T-helper 2 cell treated with Interferon-gamma antibody and Interleukin-4, amounts not matched to agents 5 μg/mL and 100 μg/mL, for 36 hours (primary cell): Measurements from ENCODE around the gene EFHD1.
A peak's percentile ranks its signal among the peaks of the same experiment; 100 is the strongest.
"Not testable (repeated sequence)": the region's sequence is repeated elsewhere in the genome, so short reads cannot be mapped to it uniquely, and the experiment has no call there.

Experiments used
- DNase-seq: peaks from one replicate; pipeline ENCODE4 v3.0.0; 2021; ENCODE audit warnings: low spot score
- H3K27ac Mint-ChIP-seq: one replicate; pipeline ENCODE4 v1.8.0; 2021; ENCODE audit warnings: mild to moderate bottlenecking, mixed read lengths
- H3K27me3 Mint-ChIP-seq: one replicate; pipeline ENCODE4 v1.8.0; 2021; ENCODE audit warnings: low read depth, mixed read lengths
- H3K36me3 Mint-ChIP-seq: one replicate; pipeline ENCODE4 v1.8.0; 2021; ENCODE audit warnings: low read depth, mixed read lengths
- H3K4me1 Mint-ChIP-seq: one replicate; pipeline ENCODE4 v1.8.0; 2021; ENCODE audit warnings: low read depth, mixed read lengths
- H3K4me3 Mint-ChIP-seq: one replicate; pipeline ENCODE4 v1.8.0; 2022; ENCODE audit warnings: mild to moderate bottlenecking, moderate library complexity, mixed read lengths
- H3K9me3 Mint-ChIP-seq: one replicate; pipeline ENCODE4 v1.8.0; 2021; ENCODE audit warnings: mixed read lengths

Gene EFHD1

GRCh38 chr2:232680006-232680405, 46.6 kb downstream of the EFHD1 start:
- H3K27me3 Mint-ChIP-seq = peaks cover 25% of the 10 kb centered on the region
- H3K27ac Mint-ChIP-seq = no peak overlapping the region
- no peak overlapping the region for H3K4me3 Mint-ChIP-seq
- no peaks in the 10 kb centered on the region for H3K9me3 Mint-ChIP-seq
- DNase-seq = no peak
- no peaks in the 10 kb centered on the region for H3K36me3 Mint-ChIP-seq
- peaks cover 3% of the 10 kb centered on the region for H3K4me1 Mint-ChIP-seq

- Mint-ChIP-seq H3K4me3 (no peak overlapping the region), H3K27me3 (peaks cover 25% of the 10 kb centered on the region), H3K4me1 (no peaks in the 10 kb centered on the region), H3K9me3 (no peaks in the 10 kb centered on the region), H3K27ac (no peak overlapping the region), H3K36me3 (no peaks in the 10 kb centered on the region)
- DNase-seq = no peak
Observed at GRCh38 chr2:232681527-232681926, 48.1 kb downstream of the EFHD1 start.

GRCh38 chr2:232683368-232683767, 50.0 kb downstream of the EFHD1 start:
- Mint-ChIP-seq H3K4me1 (no peaks in the 10 kb centered on the region), H3K27ac (no peak overlapping the region), H3K36me3 (no peaks in the 10 kb centered on the region), H3K27me3 (peaks cover 25% of the 10 kb centered on the region), H3K4me3 (no peak overlapping the region), H3K9me3 (no peaks in the 10 kb centered on the region)
- no peak for DNase-seq

GRCh38 chr2:232685391-232685790, 52.0 kb downstream of the EFHD1 start:
- not testable (repeated sequence) for H3K9me3 Mint-ChIP-seq, DNase-seq, H3K4me1 Mint-ChIP-seq, H3K27ac Mint-ChIP-seq, H3K36me3 Mint-ChIP-seq, H3K4me3 Mint-ChIP-seq
- H3K27me3 Mint-ChIP-seq = peaks cover 12% of the 10 kb centered on the region

GRCh38 chr2:232687382-232688160, 54.2 kb downstream of the EFHD1 start:
- Mint-ChIP-seq H3K4me3 (no peak overlapping the region), H3K27ac (no peak overlapping the region), H3K9me3 (no peaks in the 10 kb centered on the region), H3K27me3 (peaks cover 3% of the 10 kb centered on the region), H3K4me1 (no peaks in the 10 kb centered on the region), H3K36me3 (no peaks in the 10 kb centered on the region)
- no peak for DNase-seq

GRCh38 chr2:232688201-232688600, 54.8 kb downstream of the EFHD1 start:
- H3K9me3 Mint-ChIP-seq = no peaks in the 10 kb centered on the region
- DNase-seq = no peak
- no peak overlapping the region for H3K27ac Mint-ChIP-seq
- H3K4me3 Mint-ChIP-seq = no peak overlapping the region
- no peaks in the 10 kb centered on the region for H3K36me3 Mint-ChIP-seq
- peaks cover 3% of the 10 kb centered on the region for H3K27me3 Mint-ChIP-seq
- H3K4me1 Mint-ChIP-seq = no peaks in the 10 kb centered on the region

GRCh38 chr2:232689152-232689910, 55.9 kb downstream of the EFHD1 start:
- DNase-seq = no peak
- no peaks in the 10 kb centered on the region for H3K27me3 Mint-ChIP-seq
- no peaks in the 10 kb centered on the region for H3K9me3 Mint-ChIP-seq
- H3K27ac Mint-ChIP-seq = no peak overlapping the region
- H3K36me3 Mint-ChIP-seq = no peaks in the 10 kb centered on the region
- H3K4me1 Mint-ChIP-seq = no peaks in the 10 kb centered on the region
- H3K4me3 Mint-ChIP-seq = no peak overlapping the region

- H3K4me1 Mint-ChIP-seq, H3K27ac Mint-ChIP-seq: not testable (repeated sequence)
Observed at GRCh38 chr2:232691117-232691516, 57.7 kb downstream of the EFHD1 start.

GRCh38 chr2:232693344-232693743, 59.9 kb downstream of the EFHD1 start:
- H3K4me3 Mint-ChIP-seq = no peak overlapping the region
- DNase-seq = no peak
- H3K9me3 Mint-ChIP-seq = no peaks in the 10 kb centered on the region
- H3K36me3 Mint-ChIP-seq = peaks cover 4% of the 10 kb centered on the region
- no peak overlapping the region for H3K27ac Mint-ChIP-seq
- H3K27me3 Mint-ChIP-seq = peaks cover 2% of the 10 kb centered on the region
- peaks cover 10% of the 10 kb centered on the region for H3K4me1 Mint-ChIP-seq

More at GRCh38 chr2:232691117-232691516, 57.7 kb downstream of the EFHD1 start:
- not testable (repeated sequence) for DNase-seq, H3K27me3 Mint-ChIP-seq, H3K9me3 Mint-ChIP-seq, H3K4me3 Mint-ChIP-seq, H3K36me3 Mint-ChIP-seq

- Mint-ChIP-seq H3K4me1 (peaks cover 34% of the 10 kb centered on the region), H3K27me3 (peaks cover 2% of the 10 kb centered on the region), H3K4me3 (peak overlapping the region; percentile 79), H3K9me3 (no peaks in the 10 kb centered on the region), H3K36me3 (peaks cover 25% of the 10 kb centered on the region), H3K27ac (peak overlapping the region; percentile 58)
- DNase-seq = no peak
Observed at GRCh38 chr2:232696609-232697058, 63.2 kb downstream of the EFHD1 start.

- Mint-ChIP-seq H3K27ac (peak within 1 kb of the TSS; percentile 83), H3K4me3 (peak within 1 kb of the TSS; percentile 99), H3K27me3 (peaks cover 2% of the 10 kb centered on the region), H3K4me1 (peaks cover 34% of the 10 kb centered on the region), H3K9me3 (no peaks in the 10 kb centered on the region), H3K36me3 (peaks cover 26% of the 10 kb centered on the region)
- DNase-seq = peak; percentile 91
Observed at GRCh38 chr2:232697059-232697806, 63.8 kb downstream of the EFHD1 start, which contains the start of gene GIGYF2. Gene GIGYF2, plus strand, starts transcription at chr2:232697331. Its CDS starts 37,867 bp downstream, at chr2:232735198.

GRCh38 chr2:232697807-232698110, 64.4 kb downstream of the EFHD1 start:
- H3K4me1 Mint-ChIP-seq = peaks cover 34% of the 10 kb centered on the region
- DNase-seq = no peak
- peaks cover 2% of the 10 kb centered on the region for H3K27me3 Mint-ChIP-seq
- H3K4me3 Mint-ChIP-seq = peak overlapping the region; percentile 99
- peak overlapping the region; percentile 83 for H3K27ac Mint-ChIP-seq
- peaks cover 29% of the 10 kb centered on the region for H3K36me3 Mint-ChIP-seq
- H3K9me3 Mint-ChIP-seq = no peaks in the 10 kb centered on the region

- Mint-ChIP-seq H3K27ac (peak overlapping the region; percentile 22), H3K4me1 (peaks cover 34% of the 10 kb centered on the region), H3K9me3 (no peaks in the 10 kb centered on the region), H3K4me3 (peak overlapping the region; percentile 99), H3K27me3 (peaks cover 2% of the 10 kb centered on the region), H3K36me3 (peaks cover 33% of the 10 kb centered on the region)
- DNase-seq = no peak
Observed at GRCh38 chr2:232698556-232699091, 65.2 kb downstream of the EFHD1 start.
